Transverse colon (tissue), 4 donors: Measurements from ENCODE around the gene FAM171A1. TPM values are rescaled to one million over a fixed set of nuclear protein-coding genes. Genes with fewer than 3 reads are reported as not detected.

ENCODE experiments used
- DNase-seq: peaks from one replicate; pipeline ENCODE4 v3.0.0-alpha.2; 2019
- H3K27ac ChIP-seq, 4 donors: fragments of 200-600 bp; sonication (generic); 2 replicates each; pipeline ENCODE4 v1.5.1; 2016 to 2018; ENCODE audit warnings: inconsistent platforms in 4 of 4
- H3K27me3 ChIP-seq: fragments of 200-600 bp; sonication (generic); 2 replicates; pipeline ENCODE4 v1.5.1; 2017; ENCODE audit warnings: inconsistent platforms
- H3K36me3 ChIP-seq, 4 donors: fragments of 200-600 bp; sonication (generic); 2 replicates each; pipeline ENCODE4 v1.5.1; 2017 to 2019; ENCODE audit warnings: inconsistent platforms in 4 of 4
- H3K4me1 ChIP-seq, 4 donors: fragments of 200-600 bp; sonication (generic); 2 replicates each; pipeline ENCODE4 v1.5.1; 2017 to 2020; ENCODE audit warnings: inconsistent platforms in 4 of 4
- H3K4me3 ChIP-seq, 4 donors: fragments of 200-600 bp; sonication (generic); 1 replicate in 1 of 4; 2 replicates in 3 of 4; pipeline versions ENCODE4 v1.5.1 to v1.6.1; 2017 to 2019; ENCODE audit warnings: inconsistent platforms in 4 of 4
- H3K9me3 ChIP-seq, 2 donors: fragments of 200-600 bp; sonication (generic); 2 replicates each; pipeline ENCODE4 v1.5.1; 2017 to 2019; ENCODE audit warnings: inconsistent platforms in 2 of 2
- EP300 ChIP-seq: sonication (generic); formaldehyde crosslinking; IDR thresholded peaks from one replicate; pipeline ENCODE4 v1.6.1; 2017; ENCODE audit warnings: antibody characterized with exemption, low read depth
- POLR2A ChIP-seq: fragments of 450-650 bp; IDR thresholded peaks from one replicate; pipeline ENCODE4 v1.6.1; 2016; ENCODE audit warnings: antibody characterized with exemption, mild to moderate bottlenecking, moderate library complexity
- POLR2AphosphoS5 ChIP-seq, 3 donors: sonication (generic); formaldehyde crosslinking; IDR thresholded peaks; one replicate each; pipeline ENCODE4 v1.6.1; 2016; ENCODE audit warnings: antibody characterized with exemption in 3 of 3
- WGBS, 2 donors: methylation state at CpG; one replicate each; pipeline ENCODE4 v1.1.5; 2018; ENCODE audit warnings: low coverage in 1 of 2; 5-methylcytosine and 5-hydroxymethylcytosine counted together
- in situ Hi-C, 4 donors: fragments of 200-750 bp; cut with MboI; loops; one replicate each; pipeline versions ENCODE4 v1.15.0 to v1.15.1; 2017; ENCODE audit warnings: low sequenced_read_pairs in 3 of 4, low pct_ligation_motif_present in 1 of 4, low pct_unique_long_range_greater_than_20kb in 1 of 4
- intact Hi-C: fragments of 100-400 bp; cut with DNase I; formaldehyde crosslinking; loops from one replicate; pipeline ENCODE4 v1.15.1; 2023; ENCODE audit warnings: low total_unique reads
- total RNA-seq, 4 donors: library from RNA; depleted of rRNA; stranded (reverse); fragments of >200 nt; gene quantifications; one replicate each; pipeline ENCODE4 v1.1.0, GENCODE V29; 2016
- TF ChIP-seq, protein P1 (sequence below), 5 experiments: fragments of 200-600 bp in 3 of 5; fragments of 450-650 bp in 2 of 5; sonication (generic) in 3 of 5; IDR thresholded peaks; 1 replicate in 2 of 5; 2 replicates in 3 of 5; pipeline ENCODE4 v1.5.1; 2016 to 2017; ENCODE audit warnings: antibody characterized with exemption in 5 of 5, inconsistent platforms in 3 of 5, mild to moderate bottlenecking in 2 of 5, moderate library complexity in 1 of 5

Gene FAM171A1
- total RNA-seq, 4 donors from 2014 or later = 29.2 to 42.2 (median 38.2) TPM

DNA sequence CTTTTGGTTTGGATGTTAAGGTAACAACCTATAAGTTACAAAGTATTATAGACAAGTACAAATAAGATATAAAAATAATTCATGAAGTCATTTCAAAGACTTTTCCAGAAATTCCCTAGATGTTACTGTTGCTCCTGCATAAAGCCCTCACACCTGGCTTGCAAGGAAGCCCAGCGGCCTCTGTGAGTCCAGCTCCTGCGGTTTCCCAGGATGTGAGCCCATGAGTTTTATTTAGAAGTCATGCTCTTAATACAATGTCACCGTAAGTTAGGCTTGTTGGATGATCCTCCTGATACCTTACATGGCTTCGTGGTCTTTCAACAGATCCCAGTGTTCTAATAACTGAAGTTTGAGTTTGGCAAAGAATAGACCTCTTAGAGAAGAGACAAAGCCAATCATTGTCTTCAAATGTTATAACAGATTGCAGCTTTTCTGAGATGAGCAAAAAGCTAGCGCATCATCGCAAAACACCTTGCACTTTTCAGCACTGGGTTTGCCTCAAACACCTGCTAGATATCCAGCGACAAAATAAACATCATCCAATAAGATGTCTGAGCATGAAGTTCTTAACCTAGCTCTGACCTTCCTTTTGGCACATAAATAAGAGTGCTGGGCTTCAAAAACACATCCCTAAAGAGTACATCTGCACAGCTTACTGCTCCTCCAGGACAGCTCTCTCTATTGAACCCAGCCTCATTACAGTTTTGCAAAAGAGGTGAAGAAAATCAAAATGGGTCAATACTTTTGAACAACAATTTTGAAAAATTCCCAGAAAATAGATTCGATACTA is 3.6 kb downstream of the FAM171A1 start:
- no peak for DNase-seq
- 82 to 84% methylated on average over 5 to 8 of the region's 8 CpGs for WGBS, 2 donors
- TF ChIP-seq POLR2A = no peak
- TF ChIP-seq, protein P1, sequence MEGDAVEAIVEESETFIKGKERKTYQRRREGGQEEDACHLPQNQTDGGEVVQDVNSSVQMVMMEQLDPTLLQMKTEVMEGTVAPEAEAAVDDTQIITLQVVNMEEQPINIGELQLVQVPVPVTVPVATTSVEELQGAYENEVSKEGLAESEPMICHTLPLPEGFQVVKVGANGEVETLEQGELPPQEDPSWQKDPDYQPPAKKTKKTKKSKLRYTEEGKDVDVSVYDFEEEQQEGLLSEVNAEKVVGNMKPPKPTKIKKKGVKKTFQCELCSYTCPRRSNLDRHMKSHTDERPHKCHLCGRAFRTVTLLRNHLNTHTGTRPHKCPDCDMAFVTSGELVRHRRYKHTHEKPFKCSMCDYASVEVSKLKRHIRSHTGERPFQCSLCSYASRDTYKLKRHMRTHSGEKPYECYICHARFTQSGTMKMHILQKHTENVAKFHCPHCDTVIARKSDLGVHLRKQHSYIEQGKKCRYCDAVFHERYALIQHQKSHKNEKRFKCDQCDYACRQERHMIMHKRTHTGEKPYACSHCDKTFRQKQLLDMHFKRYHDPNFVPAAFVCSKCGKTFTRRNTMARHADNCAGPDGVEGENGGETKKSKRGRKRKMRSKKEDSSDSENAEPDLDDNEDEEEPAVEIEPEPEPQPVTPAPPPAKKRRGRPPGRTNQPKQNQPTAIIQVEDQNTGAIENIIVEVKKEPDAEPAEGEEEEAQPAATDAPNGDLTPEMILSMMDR (IDR thresholded peaks at IDR 0.05) = no peak
- TF ChIP-seq POLR2AphosphoS5 (IDR thresholded peaks at IDR 0.05) = no peak
- no peak for TF ChIP-seq EP300

DNA sequence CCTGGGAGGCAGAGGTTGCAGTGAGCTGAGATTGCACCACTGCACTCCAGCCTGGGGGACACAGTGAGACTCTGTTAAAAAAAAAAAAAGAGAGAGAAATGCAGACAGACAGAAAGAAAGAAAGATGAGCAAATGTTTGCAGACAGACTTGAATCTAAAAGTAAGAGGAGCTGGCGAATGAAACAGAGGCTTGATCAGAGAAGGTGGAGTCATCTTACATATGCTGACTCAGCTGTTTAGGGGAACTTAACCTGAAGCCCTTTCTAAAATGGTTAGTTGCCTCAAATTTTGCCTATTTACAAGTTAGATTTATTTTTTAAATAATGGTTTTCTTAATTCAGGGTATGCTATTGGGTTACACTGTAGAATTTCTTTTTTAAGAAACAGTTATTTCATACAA is 5.4 kb downstream of the FAM171A1 start:
- H3K9me3 ChIP-seq = no peaks in the 10 kb centered on the region

More for the DNA sequence above, 3.6 kb downstream of the FAM171A1 start:
- H3K27me3 ChIP-seq = no peaks in the 10 kb centered on the region
- in situ Hi-C loops = loop anchor here in 1 of 4 donors (25.0 kb wide), 1 partner anchor 105 kb away; no protein-coding TSS in a partner anchor
- H3K9me3 ChIP-seq = no peaks in the 10 kb centered on the region
- no peaks in the 10 kb centered on the region for H3K36me3 ChIP-seq
- intact Hi-C loops = no loop called here
- H3K27ac ChIP-seq = no peak overlapping the region
- peaks cover 0 to 22% (median 15%) of the 10 kb centered on the region in 4 donors for H3K4me1 ChIP-seq
- H3K4me3 ChIP-seq = no peak overlapping the region

GRCh38 chr10:15364001-15364400 is 7.1 kb downstream of the FAM171A1 start:
- Histone ChIP-seq H3K36me3 (no peaks in the 10 kb centered on the region), H3K4me1 (peaks cover 0 to 13% (median 6%) of the 10 kb centered on the region in 4 donors), H3K27ac (no peak overlapping the region), H3K27me3 (no peaks in the 10 kb centered on the region), H3K4me3 (no peak overlapping the region), H3K9me3 (no peaks in the 10 kb centered on the region)
- intact Hi-C loops (no loop called here), in situ Hi-C loops (loop anchor here in 1 of 4 donors (25.0 kb wide), 1 partner anchor 102 kb away; no protein-coding TSS in a partner anchor)
- 96% methylated on average over 4 of the region's 4 CpGs; no CpG with 5 or more reads in 1 of the 2 donors for WGBS, 2 donors
- TF ChIP-seq POLR2AphosphoS5 (IDR thresholded peaks at IDR 0.05) (no peak), POLR2A (no peak), EP300 (no peak)
- TF ChIP-seq, protein P1 (IDR thresholded peaks at IDR 0.05) = no peak
- no peak for DNase-seq

More for the DNA sequence above, 5.4 kb downstream of the FAM171A1 start:
- Histone ChIP-seq H3K36me3 (no peaks in the 10 kb centered on the region), H3K4me3 (no peak overlapping the region), H3K27ac (no peak overlapping the region), H3K4me1 (peaks cover 0 to 22% (median 15%) of the 10 kb centered on the region in 4 donors), H3K27me3 (no peaks in the 10 kb centered on the region)
- TF ChIP-seq POLR2A (no peak), POLR2AphosphoS5 (IDR thresholded peaks at IDR 0.05) (no peak), EP300 (no peak)
- TF ChIP-seq, protein P1 (IDR thresholded peaks at IDR 0.05) = no peak
- 89% methylated on average over 1 of the region's 1 CpG for WGBS, 2 donors
- no peak for DNase-seq
- in situ Hi-C loops (loop anchor here in 1 of 4 donors (25.0 kb wide), 1 partner anchor 103 kb away; no protein-coding TSS in a partner anchor), intact Hi-C loops (no loop called here)

DNA sequence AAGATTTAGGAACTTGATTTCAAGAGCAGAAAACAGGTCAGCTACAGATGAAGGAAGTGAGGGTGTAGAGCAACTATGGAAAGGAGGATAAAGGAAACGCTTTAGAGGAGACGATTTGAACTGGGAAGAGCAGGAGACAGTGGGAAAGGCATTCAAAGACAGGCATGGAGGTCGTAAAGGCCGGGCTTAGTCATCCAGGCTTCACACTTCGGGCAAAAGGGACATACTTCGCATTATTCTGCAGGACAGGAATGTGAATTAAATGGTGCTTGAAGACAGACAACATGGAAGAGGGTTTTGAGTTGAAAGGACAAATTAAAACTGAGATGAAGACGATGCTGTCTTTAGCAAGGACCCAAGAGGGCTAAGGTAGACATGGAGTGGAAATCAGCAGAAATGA is 8.1 kb downstream of the FAM171A1 start:
- intact Hi-C loops (no loop called here), in situ Hi-C loops (loop anchor here in 1 of 4 donors (25.0 kb wide), 1 partner anchor 101 kb away; no protein-coding TSS in a partner anchor)
- peaks cover 0 to 5% (median 1%) of the 10 kb centered on the region in 4 donors for H3K4me1 ChIP-seq
- no peaks in the 10 kb centered on the region for H3K36me3 ChIP-seq
- DNase-seq = no peak
- no peaks in the 10 kb centered on the region for H3K9me3 ChIP-seq
- H3K27me3 ChIP-seq = no peaks in the 10 kb centered on the region
- WGBS, 2 donors = 68 to 79% methylated on average over 7 of the region's 7 CpGs
- TF ChIP-seq EP300 (no peak), POLR2AphosphoS5 (IDR thresholded peaks at IDR 0.05) (no peak), POLR2A (no peak)
- TF ChIP-seq, protein P1 (IDR thresholded peaks at IDR 0.05) = no peak
- H3K4me3 ChIP-seq = no peak overlapping the region
- no peak overlapping the region for H3K27ac ChIP-seq
